HG03442 (cell line): ENCODE results near the gene PKN3.
"Not testable (repeated sequence)": the region's sequence is repeated elsewhere in the genome, so short reads cannot be mapped to it uniquely, and the experiment has no call there.

Experiments used
- ATAC-seq: cut with Tn5 transposase; IDR thresholded peaks from one replicate; pipeline ENCODE4 v1.9.1; 2021; ENCODE audit warnings: mild to moderate bottlenecking, moderate library complexity; ENCODE audit not compliant: unreplicated experiment

The PKN3 gene

GRCh38 chr9:128690684-128691034 lies 11.6 kb upstream of the PKN3 start:
- no peak for ATAC-seq

GRCh38 chr9:128693738-128694137 lies 8.6 kb upstream of the PKN3 start:
- ATAC-seq = not testable (repeated sequence)

GRCh38 chr9:128694344-128694743 lies 8.0 kb upstream of the PKN3 start:
- ATAC-seq = no peak

GRCh38 chr9:128696923-128697707 lies 5.2 kb upstream of the PKN3 start:
- ATAC-seq = no peak

GRCh38 chr9:128699096-128699795 lies 3.1 kb upstream of the PKN3 start:
- ATAC-seq = not testable (repeated sequence)

GRCh38 chr9:128701227-128701854 lies 962 bp upstream of the PKN3 start:
- ATAC-seq = no peak

GRCh38 chr9:128702949-128703615 lies 779 bp downstream of the PKN3 start:
- peak; percentile 10 for ATAC-seq

GRCh38 chr9:128703616-128704355 lies 1.5 kb downstream of the PKN3 start:
- ATAC-seq = no peak

DNA sequence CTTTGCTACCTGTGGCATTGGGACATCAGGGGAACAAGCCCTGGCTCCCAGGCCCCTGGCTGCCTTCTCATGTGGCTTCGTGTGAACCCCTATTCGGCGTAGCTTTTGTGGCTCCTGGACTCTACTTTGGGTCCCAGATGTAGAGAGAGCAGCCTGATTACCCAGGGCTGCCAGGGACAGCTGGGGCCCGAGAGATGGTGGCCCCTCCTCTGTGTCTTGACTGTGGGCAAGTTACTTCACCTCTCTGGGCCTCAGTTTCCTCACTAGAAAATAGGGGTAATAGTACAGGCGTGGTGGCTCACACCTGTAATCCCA lies 2.0 kb downstream of the PKN3 start:
- no peak for ATAC-seq

DNA sequence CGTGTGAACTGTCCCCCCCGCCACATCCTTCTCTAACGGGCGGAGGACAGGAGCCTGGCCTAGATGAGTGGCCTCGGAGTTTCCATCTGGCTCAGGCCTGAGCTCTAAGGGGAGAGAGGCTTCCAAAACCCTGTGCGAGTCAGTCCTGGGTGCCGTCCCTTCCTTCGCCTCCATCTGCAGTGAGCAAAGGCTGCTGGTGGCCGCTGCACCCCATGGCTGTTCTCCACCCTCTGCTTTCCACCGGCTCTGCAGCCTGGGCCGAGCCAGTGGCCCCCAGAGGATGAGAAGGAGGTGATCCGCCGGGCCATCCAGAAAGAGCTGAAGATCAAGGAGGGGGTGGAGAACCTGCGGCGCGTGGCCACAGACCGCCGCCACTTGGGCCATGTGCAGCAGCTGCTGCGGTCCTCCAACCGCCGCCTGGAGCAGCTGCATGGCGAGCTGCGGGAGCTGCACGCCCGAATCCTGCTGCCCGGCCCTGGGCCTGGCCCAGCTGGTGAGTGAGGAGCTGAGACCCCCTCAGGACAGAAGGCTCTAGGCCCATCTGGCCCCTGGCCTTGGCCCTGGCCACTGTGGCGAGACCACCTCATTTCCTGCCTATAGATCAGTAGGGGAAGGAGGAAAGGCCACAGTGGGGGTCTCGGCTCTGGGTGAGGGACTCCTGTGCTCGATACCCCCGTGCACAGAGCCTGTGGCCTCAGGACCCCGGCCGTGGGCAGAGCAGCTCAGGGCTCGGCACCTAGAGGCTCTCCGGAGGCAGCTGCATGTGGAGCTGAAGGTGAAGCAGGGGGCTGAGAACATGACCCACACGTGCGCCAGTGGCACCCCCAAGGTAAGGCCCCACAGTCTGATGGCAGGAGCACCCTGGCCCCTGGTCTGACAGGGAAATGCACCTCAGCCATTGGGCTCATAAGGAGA lies 3.0 kb downstream of the PKN3 start:
- ATAC-seq = no peak

GRCh38 chr9:128706045-128706444 lies 3.7 kb downstream of the PKN3 start:
- ATAC-seq = no peak

DNA sequence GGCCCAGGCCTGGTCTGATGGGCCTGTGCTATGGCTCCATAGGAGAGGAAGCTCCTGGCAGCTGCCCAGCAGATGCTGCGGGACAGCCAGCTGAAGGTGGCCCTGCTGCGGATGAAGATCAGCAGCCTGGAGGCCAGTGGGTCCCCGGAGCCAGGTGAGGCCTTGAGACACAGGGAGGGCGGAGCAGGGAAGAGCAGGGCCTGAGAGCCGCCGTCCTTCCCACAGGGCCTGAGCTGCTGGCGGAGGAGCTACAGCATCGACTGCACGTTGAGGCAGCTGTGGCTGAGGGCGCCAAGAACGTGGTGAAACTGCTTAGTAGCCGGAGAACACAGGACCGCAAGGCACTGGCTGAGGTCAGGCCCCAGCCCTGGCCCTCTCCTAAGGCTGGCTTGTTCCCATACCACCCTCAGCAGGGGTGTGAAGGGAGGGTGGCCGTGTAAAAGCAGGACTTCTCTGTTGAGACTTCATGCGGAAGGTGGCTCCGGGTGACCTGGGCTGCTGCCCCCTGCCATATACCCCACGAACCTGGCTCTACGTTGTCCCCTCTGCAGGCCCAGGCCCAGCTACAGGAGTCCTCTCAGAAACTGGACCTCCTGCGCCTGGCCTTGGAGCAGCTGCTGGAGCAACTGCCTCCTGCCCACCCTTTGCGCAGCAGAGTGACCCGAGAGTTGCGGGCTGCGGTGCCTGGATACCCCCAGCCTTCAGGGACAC lies 4.5 kb downstream of the PKN3 start:
- ATAC-seq = no peak

GRCh38 chr9:128707446-128707845 lies 5.1 kb downstream of the PKN3 start:
- no peak for ATAC-seq

GRCh38 chr9:128712451-128713410 lies 10.4 kb downstream of the PKN3 start:
- no peak for ATAC-seq

DNA sequence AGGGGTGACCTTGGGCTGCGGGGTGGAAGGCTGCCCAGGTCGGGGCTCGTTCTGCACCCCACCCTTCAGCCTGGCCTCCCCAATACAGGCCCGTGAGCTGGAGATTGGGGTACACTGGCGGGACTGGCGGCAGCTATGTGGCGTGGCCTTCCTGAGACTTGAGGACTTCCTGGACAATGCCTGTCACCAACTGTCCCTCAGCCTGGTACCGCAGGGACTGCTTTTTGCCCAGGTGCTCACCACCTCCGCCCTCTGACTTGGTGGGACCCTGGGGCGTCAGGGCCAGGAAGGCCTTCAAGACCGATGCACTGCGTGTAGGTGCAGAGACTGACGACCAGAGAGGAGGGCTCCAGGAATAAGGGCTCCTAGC lies 11.1 kb downstream of the PKN3 start:
- ATAC-seq = no peak

GRCh38 chr9:128713941-128714573 lies 11.8 kb downstream of the PKN3 start:
- ATAC-seq = no peak

DNA sequence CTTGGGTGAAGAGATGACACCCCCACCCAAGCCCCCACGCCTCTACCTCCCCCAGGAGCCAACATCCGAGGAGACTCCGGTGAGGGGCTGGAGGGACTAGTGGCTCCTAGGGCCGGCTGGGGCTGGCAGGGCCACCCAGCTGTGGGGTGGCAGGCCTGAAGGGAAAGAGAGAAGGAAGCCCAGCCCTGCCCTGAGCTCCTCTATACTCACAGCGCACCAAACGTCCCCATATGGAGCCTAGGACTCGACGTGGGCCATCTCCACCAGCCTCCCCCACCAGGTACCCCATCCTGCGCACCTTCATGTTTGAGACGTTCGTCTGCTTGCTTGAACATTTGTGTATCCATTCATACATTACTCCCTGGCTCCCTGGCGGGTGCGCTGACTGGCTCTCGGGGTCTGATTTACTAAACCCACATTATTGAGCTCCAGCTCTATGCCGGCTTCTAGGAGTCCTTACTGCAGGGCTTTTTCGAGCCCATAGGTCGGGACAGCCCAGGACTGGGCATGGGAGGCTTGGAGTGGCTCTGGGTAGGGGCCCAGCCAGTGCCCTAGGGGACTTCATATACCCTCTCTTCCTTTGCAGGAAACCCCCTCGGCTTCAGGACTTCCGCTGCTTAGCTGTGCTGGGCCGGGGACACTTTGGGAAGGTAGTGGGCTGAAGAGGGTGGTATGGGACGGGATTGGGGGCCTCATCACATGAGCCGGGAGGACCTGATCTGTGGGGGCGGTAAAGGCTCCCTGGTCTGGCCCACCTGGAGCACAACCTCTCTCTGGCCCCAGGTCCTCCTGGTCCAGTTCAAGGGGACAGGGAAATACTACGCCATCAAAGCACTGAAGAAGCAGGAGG lies 12.5 kb downstream of the PKN3 start:
- no peak for ATAC-seq
